ENCODE measurements around the gene SPATC1L. TPM values are rescaled to one million over a fixed set of nuclear protein-coding genes. Genes with fewer than 3 reads are reported as not detected.

The SPATC1L gene
- total RNA-seq, 2 donors from 2014 or later: 29.5 to 31.9 TPM

DNA sequence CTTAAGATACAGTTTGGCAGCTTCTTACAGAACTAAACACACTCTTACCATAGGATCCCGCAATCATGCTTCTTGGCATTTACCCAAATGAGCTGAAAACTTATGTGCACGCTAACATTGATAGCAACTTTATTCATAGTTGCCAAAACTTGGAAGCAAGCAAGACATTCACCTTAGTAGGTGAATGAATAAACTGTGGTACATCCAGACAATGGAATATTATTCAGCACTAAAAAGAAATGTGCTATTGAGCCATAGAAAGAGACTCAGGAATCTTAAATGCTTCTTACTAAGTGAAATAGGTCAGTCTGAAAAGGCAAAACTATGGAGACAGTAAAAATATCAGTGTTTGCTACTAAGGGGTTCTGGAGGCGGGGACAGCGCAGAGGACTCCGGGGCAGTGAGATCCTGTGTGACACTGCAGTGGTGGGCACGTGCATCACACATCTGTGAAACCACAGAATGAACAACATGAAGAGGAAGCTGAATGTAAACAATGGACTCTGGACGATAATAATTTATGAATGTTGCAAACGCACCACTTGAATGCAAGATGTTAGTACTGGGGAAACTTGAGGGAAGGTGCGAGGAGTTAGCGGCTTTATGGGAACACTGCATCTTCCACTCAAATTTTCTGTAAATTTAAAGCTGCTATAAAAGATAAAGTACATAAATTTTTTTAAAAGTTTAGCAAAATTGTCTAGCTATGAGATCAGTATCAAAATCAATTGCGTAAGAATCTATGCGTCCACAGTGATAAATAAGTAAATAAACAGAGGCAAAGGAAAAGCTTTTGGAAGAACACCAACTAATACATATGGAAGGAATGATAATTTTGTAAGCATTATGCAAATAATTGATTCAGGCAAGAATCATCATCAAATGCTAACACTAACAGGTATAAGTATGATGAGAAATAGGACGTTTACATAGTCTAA lies 15.4 kb upstream of the SPATC1L start:
- H3K36me3 Mint-ChIP-seq (ENCODE audit: low read depth): peaks cover 78% of the 10 kb centered on the region
- no peak overlapping the region for H3K27ac Mint-ChIP-seq
- TF ChIP-seq, protein P1, sequence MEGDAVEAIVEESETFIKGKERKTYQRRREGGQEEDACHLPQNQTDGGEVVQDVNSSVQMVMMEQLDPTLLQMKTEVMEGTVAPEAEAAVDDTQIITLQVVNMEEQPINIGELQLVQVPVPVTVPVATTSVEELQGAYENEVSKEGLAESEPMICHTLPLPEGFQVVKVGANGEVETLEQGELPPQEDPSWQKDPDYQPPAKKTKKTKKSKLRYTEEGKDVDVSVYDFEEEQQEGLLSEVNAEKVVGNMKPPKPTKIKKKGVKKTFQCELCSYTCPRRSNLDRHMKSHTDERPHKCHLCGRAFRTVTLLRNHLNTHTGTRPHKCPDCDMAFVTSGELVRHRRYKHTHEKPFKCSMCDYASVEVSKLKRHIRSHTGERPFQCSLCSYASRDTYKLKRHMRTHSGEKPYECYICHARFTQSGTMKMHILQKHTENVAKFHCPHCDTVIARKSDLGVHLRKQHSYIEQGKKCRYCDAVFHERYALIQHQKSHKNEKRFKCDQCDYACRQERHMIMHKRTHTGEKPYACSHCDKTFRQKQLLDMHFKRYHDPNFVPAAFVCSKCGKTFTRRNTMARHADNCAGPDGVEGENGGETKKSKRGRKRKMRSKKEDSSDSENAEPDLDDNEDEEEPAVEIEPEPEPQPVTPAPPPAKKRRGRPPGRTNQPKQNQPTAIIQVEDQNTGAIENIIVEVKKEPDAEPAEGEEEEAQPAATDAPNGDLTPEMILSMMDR (conservative IDR thresholded peaks at IDR 0.05): no peak
- no peaks in the 10 kb centered on the region for H3K4me1 ChIP-seq (ENCODE audit: control insufficient read depth, insufficient read depth, low read length)
- H3K4me3 ChIP-seq (ENCODE audit: low read length): no peak overlapping the region
- H3K4me1 Mint-ChIP-seq: no peaks in the 10 kb centered on the region
- no peak overlapping the region for H3K9ac ChIP-seq (ENCODE audit: extremely low read depth, low read length, poor library complexity, severe bottlenecking)
- H3K9me3 Mint-ChIP-seq: peaks cover 3% of the 10 kb centered on the region
- H3K27me3 Mint-ChIP-seq (ENCODE audit: insufficient read depth): no peaks in the 10 kb centered on the region
- no peak overlapping the region for H3K4me3 Mint-ChIP-seq
- H3K36me3 ChIP-seq (ENCODE audit: control insufficient read depth, insufficient read depth, low read length): peaks cover 61% of the 10 kb centered on the region
- H3K27me3 ChIP-seq (ENCODE audit: control insufficient read depth, insufficient read depth, low read length, poor library complexity, severe bottlenecking): no peaks in the 10 kb centered on the region
- no peak for DNase-seq
- WGBS, 2 experiments (ENCODE audit: insufficient coverage in 1 of 2, insufficient read length in 1 of 2): 79 to 84% methylated on average over 7 to 11 of the region's 13 CpGs
- no peak overlapping the region for H3K27ac ChIP-seq (ENCODE audit: low read depth, low read length)
- H3K9me3 ChIP-seq (ENCODE audit: control insufficient read depth, low read length): peaks cover 4% of the 10 kb centered on the region

DNA sequence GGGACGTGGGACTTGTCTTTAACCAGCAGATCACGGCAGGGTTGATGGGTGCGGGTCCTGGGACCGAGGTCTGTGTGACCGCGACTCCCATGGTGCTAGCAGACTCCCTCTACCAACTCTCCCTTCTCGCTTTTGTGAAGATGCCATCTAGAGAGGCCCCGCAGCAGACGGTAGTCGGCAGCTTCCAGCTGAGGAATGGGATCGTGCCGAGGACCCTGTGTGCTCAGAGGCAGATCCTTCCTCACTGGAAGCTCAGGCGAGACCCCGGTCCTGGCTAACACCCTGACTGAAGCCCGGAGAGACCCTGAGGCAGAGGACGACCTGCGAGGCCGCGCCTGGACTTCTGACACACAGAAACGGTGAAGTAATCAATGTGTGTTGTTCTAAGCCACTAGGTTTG lies 12.5 kb upstream of the SPATC1L start:
- H3K27me3 Mint-ChIP-seq (ENCODE audit: insufficient read depth): no peaks in the 10 kb centered on the region
- H3K4me3 Mint-ChIP-seq: no peak overlapping the region
- Histone ChIP-seq H3K27ac (ENCODE audit: low read depth, low read length) (no peak overlapping the region), H3K9ac (ENCODE audit: extremely low read depth, low read length, poor library complexity, severe bottlenecking) (no peak overlapping the region), H3K36me3 (ENCODE audit: control insufficient read depth, insufficient read depth, low read length) (peaks cover 57% of the 10 kb centered on the region), H3K9me3 (ENCODE audit: control insufficient read depth, low read length) (peaks cover 4% of the 10 kb centered on the region), H3K27me3 (ENCODE audit: control insufficient read depth, insufficient read depth, low read length, poor library complexity, severe bottlenecking) (no peaks in the 10 kb centered on the region), H3K4me1 (ENCODE audit: control insufficient read depth, insufficient read depth, low read length) (no peaks in the 10 kb centered on the region), H3K4me3 (ENCODE audit: low read length) (no peak overlapping the region)
- H3K27ac Mint-ChIP-seq: no peak overlapping the region
- peaks cover 3% of the 10 kb centered on the region for H3K9me3 Mint-ChIP-seq
- 87 to 90% methylated on average over 12 to 20 of the region's 20 CpGs for WGBS, 2 experiments (ENCODE audit: insufficient coverage in 1 of 2, insufficient read length in 1 of 2)
- TF ChIP-seq, protein P1 (conservative IDR thresholded peaks at IDR 0.05): no peak
- peak; percentile 31 for DNase-seq
- H3K36me3 Mint-ChIP-seq (ENCODE audit: low read depth): peaks cover 72% of the 10 kb centered on the region
- no peaks in the 10 kb centered on the region for H3K4me1 Mint-ChIP-seq

DNA sequence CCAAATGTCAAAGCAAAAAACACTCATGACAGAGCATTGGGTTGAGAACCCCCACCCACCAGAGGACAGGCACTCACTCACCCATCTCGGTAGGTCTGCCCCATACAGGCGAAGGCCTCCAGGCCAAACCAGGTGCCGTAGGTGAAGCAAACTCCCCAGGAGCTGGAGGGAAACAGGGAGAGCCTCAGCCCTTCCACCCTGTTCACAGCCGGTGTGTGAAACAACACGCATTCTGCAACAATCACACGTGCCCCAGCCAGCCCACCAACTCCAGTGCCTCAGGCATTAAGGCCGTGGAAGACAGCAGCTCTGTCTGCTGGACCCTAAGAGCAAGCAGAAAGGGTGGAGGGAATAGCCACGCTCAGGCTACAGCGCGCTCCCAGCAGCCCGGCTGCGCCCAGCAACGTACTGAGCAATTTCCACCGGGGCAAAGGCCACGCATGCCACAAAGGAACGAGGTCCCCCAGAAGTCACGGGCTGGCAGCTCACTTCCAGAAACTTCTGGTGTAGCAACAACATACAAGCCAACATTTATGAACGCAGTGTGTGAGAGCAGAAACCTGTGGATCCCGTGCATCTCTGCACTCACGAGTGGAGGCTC lies 11.4 kb upstream of the SPATC1L start:
- Mint-ChIP-seq H3K27ac (peak overlapping the region; percentile 64), H3K27me3 (ENCODE audit: insufficient read depth) (no peaks in the 10 kb centered on the region), H3K4me3 (no peak overlapping the region), H3K36me3 (ENCODE audit: low read depth) (peaks cover 71% of the 10 kb centered on the region), H3K4me1 (no peaks in the 10 kb centered on the region), H3K9me3 (peaks cover 3% of the 10 kb centered on the region)
- TF ChIP-seq, protein P1 (conservative IDR thresholded peaks at IDR 0.05): no peak
- peaks cover 4% of the 10 kb centered on the region for H3K9me3 ChIP-seq (ENCODE audit: control insufficient read depth, low read length)
- no peaks in the 10 kb centered on the region for H3K4me1 ChIP-seq (ENCODE audit: control insufficient read depth, insufficient read depth, low read length)
- 90% methylated on average over 18 to 20 of the region's 20 CpGs for WGBS, 2 experiments (ENCODE audit: insufficient coverage in 1 of 2, insufficient read length in 1 of 2)
- H3K27ac ChIP-seq (ENCODE audit: low read depth, low read length): peak overlapping the region; percentile 53
- no peak overlapping the region for H3K4me3 ChIP-seq (ENCODE audit: low read length)
- no peaks in the 10 kb centered on the region for H3K27me3 ChIP-seq (ENCODE audit: control insufficient read depth, insufficient read depth, low read length, poor library complexity, severe bottlenecking)
- no peak overlapping the region for H3K9ac ChIP-seq (ENCODE audit: extremely low read depth, low read length, poor library complexity, severe bottlenecking)
- peaks cover 55% of the 10 kb centered on the region for H3K36me3 ChIP-seq (ENCODE audit: control insufficient read depth, insufficient read depth, low read length)
- peak; percentile 30 for DNase-seq
